ENCODE measurements around the gene GLRX5.

GLRX5 gene

GRCh38 chr14:95547626-95548327, 12.9 kb downstream of the GLRX5 start:
- peak overlapping the region; percentile 11 for H3K27ac ChIP-seq (ENCODE audit: low read depth, low read length, severe bottlenecking)

GRCh38 chr14:95548328-95548929, 13.6 kb downstream of the GLRX5 start:
- no peaks in the 10 kb centered on the region for H3K9me3 ChIP-seq (ENCODE audit: control insufficient read depth, low read length)
- H3K36me3 ChIP-seq (ENCODE audit: control insufficient read depth, insufficient read depth, low read length) = peaks cover 24% of the 10 kb centered on the region
- peak overlapping the region; percentile 11 for H3K27ac ChIP-seq (ENCODE audit: low read depth, low read length, severe bottlenecking)
- peaks cover 33% of the 10 kb centered on the region for H3K4me1 ChIP-seq (ENCODE audit: control insufficient read depth, insufficient read depth, low read length, poor library complexity, severe bottlenecking)
- 100% methylated on average over 4 to 5 of the region's 9 CpGs for WGBS, 2 experiments (ENCODE audit: insufficient coverage in 2 of 2)
- H3K4me3 ChIP-seq (ENCODE audit: extremely low read depth, insufficient read depth, low read length, poor library complexity, severe bottlenecking) = no peak overlapping the region

More at GRCh38 chr14:95547626-95548327, 12.9 kb downstream of the GLRX5 start:
- peaks cover 33% of the 10 kb centered on the region for H3K4me1 ChIP-seq (ENCODE audit: control insufficient read depth, insufficient read depth, low read length, poor library complexity, severe bottlenecking)
- H3K36me3 ChIP-seq (ENCODE audit: control insufficient read depth, insufficient read depth, low read length) = peaks cover 25% of the 10 kb centered on the region
- no peaks in the 10 kb centered on the region for H3K9me3 ChIP-seq (ENCODE audit: control insufficient read depth, low read length)
- 69 to 76% methylated on average over 13 to 14 of the region's 14 CpGs for WGBS, 2 experiments (ENCODE audit: insufficient coverage in 2 of 2)
- no peak overlapping the region for H3K4me3 ChIP-seq (ENCODE audit: extremely low read depth, insufficient read depth, low read length, poor library complexity, severe bottlenecking)

- 95 to 96% methylated on average over 15 of the region's 16 CpGs for WGBS, 2 experiments (ENCODE audit: insufficient coverage in 2 of 2)
- H3K27ac ChIP-seq (ENCODE audit: low read depth, low read length, severe bottlenecking) = no peak overlapping the region
- H3K9me3 ChIP-seq (ENCODE audit: control insufficient read depth, low read length) = no peaks in the 10 kb centered on the region
- peaks cover 9% of the 10 kb centered on the region for H3K36me3 ChIP-seq (ENCODE audit: control insufficient read depth, insufficient read depth, low read length)
- no peak overlapping the region for H3K4me3 ChIP-seq (ENCODE audit: extremely low read depth, insufficient read depth, low read length, poor library complexity, severe bottlenecking)
- peaks cover 23% of the 10 kb centered on the region for H3K4me1 ChIP-seq (ENCODE audit: control insufficient read depth, insufficient read depth, low read length, poor library complexity, severe bottlenecking)
Measured at GRCh38 chr14:95549656-95550585, 15.1 kb downstream of the GLRX5 start.

GRCh38 chr14:95551435-95551834, 16.6 kb downstream of the GLRX5 start:
- WGBS, 2 experiments (ENCODE audit: insufficient coverage in 2 of 2) = 83% methylated on average over 1 of the region's 1 CpG; no CpG with 5 or more reads in 1 of the 2 experiments
- H3K4me1 ChIP-seq (ENCODE audit: control insufficient read depth, insufficient read depth, low read length, poor library complexity, severe bottlenecking) = peaks cover 18% of the 10 kb centered on the region
- peaks cover 3% of the 10 kb centered on the region for H3K36me3 ChIP-seq (ENCODE audit: control insufficient read depth, insufficient read depth, low read length)
- no peaks in the 10 kb centered on the region for H3K9me3 ChIP-seq (ENCODE audit: control insufficient read depth, low read length)
- H3K27ac ChIP-seq (ENCODE audit: low read depth, low read length, severe bottlenecking) = no peak overlapping the region
- no peak overlapping the region for H3K4me3 ChIP-seq (ENCODE audit: extremely low read depth, insufficient read depth, low read length, poor library complexity, severe bottlenecking)

- H3K4me1 ChIP-seq (ENCODE audit: control insufficient read depth, insufficient read depth, low read length, poor library complexity, severe bottlenecking) = peaks cover 5% of the 10 kb centered on the region
Measured at GRCh38 chr14:95553141-95553540, 18.3 kb downstream of the GLRX5 start.

GRCh38 chr14:95555053-95555452, 20.2 kb downstream of the GLRX5 start:
- H3K36me3 ChIP-seq (ENCODE audit: control insufficient read depth, insufficient read depth, low read length) = peaks cover under 1% of the 10 kb centered on the region
- no peak overlapping the region for H3K4me3 ChIP-seq (ENCODE audit: extremely low read depth, insufficient read depth, low read length, poor library complexity, severe bottlenecking)
- no peak overlapping the region for H3K27ac ChIP-seq (ENCODE audit: low read depth, low read length, severe bottlenecking)
- H3K9me3 ChIP-seq (ENCODE audit: control insufficient read depth, low read length) = no peaks in the 10 kb centered on the region
- 84 to 93% methylated on average over 7 to 10 of the region's 10 CpGs for WGBS, 2 experiments (ENCODE audit: insufficient coverage in 2 of 2)
- H3K4me1 ChIP-seq (ENCODE audit: control insufficient read depth, insufficient read depth, low read length, poor library complexity, severe bottlenecking) = no peaks in the 10 kb centered on the region

More at GRCh38 chr14:95553141-95553540, 18.3 kb downstream of the GLRX5 start:
- Histone ChIP-seq H3K27ac (ENCODE audit: low read depth, low read length, severe bottlenecking) (no peak overlapping the region), H3K9me3 (ENCODE audit: control insufficient read depth, low read length) (no peaks in the 10 kb centered on the region), H3K36me3 (ENCODE audit: control insufficient read depth, insufficient read depth, low read length) (peaks cover 3% of the 10 kb centered on the region), H3K4me3 (ENCODE audit: extremely low read depth, insufficient read depth, low read length, poor library complexity, severe bottlenecking) (no peak overlapping the region)
- 70 to 88% methylated on average over 3 to 4 of the region's 7 CpGs for WGBS, 2 experiments (ENCODE audit: insufficient coverage in 2 of 2)

GRCh38 chr14:95557291-95557690, 22.4 kb downstream of the GLRX5 start:
- Histone ChIP-seq H3K4me1 (ENCODE audit: control insufficient read depth, insufficient read depth, low read length, poor library complexity, severe bottlenecking) (no peaks in the 10 kb centered on the region), H3K9me3 (ENCODE audit: control insufficient read depth, low read length) (no peaks in the 10 kb centered on the region), H3K36me3 (ENCODE audit: control insufficient read depth, insufficient read depth, low read length) (no peaks in the 10 kb centered on the region), H3K27ac (ENCODE audit: low read depth, low read length, severe bottlenecking) (no peak overlapping the region), H3K4me3 (ENCODE audit: extremely low read depth, insufficient read depth, low read length, poor library complexity, severe bottlenecking) (no peak overlapping the region)
- 73 to 83% methylated on average over 9 to 11 of the region's 11 CpGs for WGBS, 2 experiments (ENCODE audit: insufficient coverage in 2 of 2)

- WGBS, 2 experiments (ENCODE audit: insufficient coverage in 2 of 2) = no CpG with 5 or more reads among the region's 2 CpGs
- Histone ChIP-seq H3K9me3 (ENCODE audit: control insufficient read depth, low read length) (no peaks in the 10 kb centered on the region), H3K27ac (ENCODE audit: low read depth, low read length, severe bottlenecking) (no peak overlapping the region), H3K36me3 (ENCODE audit: control insufficient read depth, insufficient read depth, low read length) (no peaks in the 10 kb centered on the region), H3K4me1 (ENCODE audit: control insufficient read depth, insufficient read depth, low read length, poor library complexity, severe bottlenecking) (no peaks in the 10 kb centered on the region), H3K4me3 (ENCODE audit: extremely low read depth, insufficient read depth, low read length, poor library complexity, severe bottlenecking) (no peak overlapping the region)
Measured at GRCh38 chr14:95557832-95558231, 23.0 kb downstream of the GLRX5 start.

GRCh38 chr14:95559203-95559602, 24.4 kb downstream of the GLRX5 start:
- H3K27ac ChIP-seq (ENCODE audit: low read depth, low read length, severe bottlenecking) = no peak overlapping the region
- no peaks in the 10 kb centered on the region for H3K9me3 ChIP-seq (ENCODE audit: control insufficient read depth, low read length)
- no peaks in the 10 kb centered on the region for H3K36me3 ChIP-seq (ENCODE audit: control insufficient read depth, insufficient read depth, low read length)
- no peak overlapping the region for H3K4me3 ChIP-seq (ENCODE audit: extremely low read depth, insufficient read depth, low read length, poor library complexity, severe bottlenecking)
- WGBS, 2 experiments (ENCODE audit: insufficient coverage in 2 of 2) = 73 to 77% methylated on average over 4 to 6 of the region's 6 CpGs
- H3K4me1 ChIP-seq (ENCODE audit: control insufficient read depth, insufficient read depth, low read length, poor library complexity, severe bottlenecking) = no peaks in the 10 kb centered on the region

- no peak overlapping the region for H3K27ac ChIP-seq (ENCODE audit: low read depth, low read length, severe bottlenecking)
- H3K4me3 ChIP-seq (ENCODE audit: extremely low read depth, insufficient read depth, low read length, poor library complexity, severe bottlenecking) = no peak overlapping the region
- no peaks in the 10 kb centered on the region for H3K9me3 ChIP-seq (ENCODE audit: control insufficient read depth, low read length)
- no peaks in the 10 kb centered on the region for H3K36me3 ChIP-seq (ENCODE audit: control insufficient read depth, insufficient read depth, low read length)
- 25 to 26% methylated on average over 7 to 8 of the region's 14 CpGs for WGBS, 2 experiments (ENCODE audit: insufficient coverage in 2 of 2)
- H3K4me1 ChIP-seq (ENCODE audit: control insufficient read depth, insufficient read depth, low read length, poor library complexity, severe bottlenecking) = no peaks in the 10 kb centered on the region
Measured at GRCh38 chr14:95561001-95561412, 26.2 kb downstream of the GLRX5 start.
